GM12873 (cell line): ENCODE data around the gene MTA1.

ENCODE experiments used
- CTCF ChIP-seq: IDR thresholded peaks from 2 replicates; pipeline ENCODE4 v1.5.1; 2012; ENCODE audit warnings: low read depth, mild to moderate bottlenecking, moderate library complexity, low read length, control low read depth; ENCODE audit not compliant: insufficient read depth; ENCODE audit errors: missing control alignments

The MTA1 gene

GRCh38 chr14:105388110-105388951, 31.3 kb upstream of the MTA1 start:
- TF ChIP-seq CTCF = no peak

GRCh38 chr14:105388976-105389375, 30.7 kb upstream of the MTA1 start:
- TF ChIP-seq CTCF = no peak

GRCh38 chr14:105389534-105389933, 30.1 kb upstream of the MTA1 start:
- TF ChIP-seq CTCF = no peak

- TF ChIP-seq CTCF = no peak
Observed at GRCh38 chr14:105389976-105390848, 29.4 kb upstream of the MTA1 start.

GRCh38 chr14:105390849-105391500, 28.7 kb upstream of the MTA1 start:
- TF ChIP-seq CTCF = no peak

GRCh38 chr14:105391541-105391940, 28.1 kb upstream of the MTA1 start:
- no peak for TF ChIP-seq CTCF
